ENCODE data around the gene APEX2. TPM values are rescaled to one million over a fixed set of nuclear protein-coding genes. Genes with fewer than 3 reads are reported as not detected.
"Not testable (repeated sequence)": the region's sequence is repeated elsewhere in the genome, so short reads cannot be mapped to it uniquely, and the experiment has no call there.

Gene APEX2
- total RNA-seq, 1 experiment from 2014 or later = 28.5 TPM

DNA sequence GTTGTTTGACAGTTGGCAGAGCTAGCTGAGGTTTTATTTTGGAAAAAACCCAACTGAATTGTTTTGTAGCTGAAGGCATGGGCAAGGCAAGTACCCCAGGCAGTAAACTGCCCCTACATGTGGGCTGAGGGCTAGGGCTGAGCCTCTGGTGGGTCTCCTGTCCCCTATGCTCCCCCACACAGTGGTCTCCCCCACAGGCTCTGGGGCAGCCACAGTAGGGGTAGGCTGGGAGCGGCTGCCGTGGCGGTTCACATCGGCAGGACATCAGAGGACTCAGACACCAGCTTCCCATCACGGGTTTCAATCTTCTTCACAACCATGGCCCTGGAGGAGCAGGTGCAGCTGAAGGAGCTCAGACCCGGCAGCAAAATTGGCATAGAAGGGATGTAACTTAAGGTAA is 41.4 kb downstream of the APEX2 start:
- Mint-ChIP-seq H3K36me3 (ENCODE audit: insufficient read depth in 1 of 3, low read depth in 3 of 3) (peaks cover 0 to 4% (median 0%) of the 10 kb centered on the region in 3 experiments; a peak in 4 of 7 replicates), H3K4me1 (no peaks in the 10 kb centered on the region), H3K4me3 (no peak overlapping the region), H3K27ac (no peak overlapping the region), H3K9me3 (peaks cover 60 to 66% of the 10 kb centered on the region in 2 experiments), H3K27me3 (ENCODE audit: low read depth) (no peaks in the 10 kb centered on the region; the same call in 1 of the 2 replicates)
- no peaks in the 10 kb centered on the region for H3K79me1 ChIP-seq (ENCODE audit: insufficient read depth, low read depth, low read length, poor library complexity, severe bottlenecking)
- no peak overlapping the region for H3K4me2 ChIP-seq (ENCODE audit: insufficient read depth, insufficient read length, low read length)
- no peak overlapping the region for H2BK15ac ChIP-seq (ENCODE audit: low read depth, low read length)
- no peak overlapping the region for H3K14ac ChIP-seq (ENCODE audit: insufficient read depth, low read length)
- H3K9ac ChIP-seq (ENCODE audit: extremely low read depth, insufficient read length, low read length) = no peak overlapping the region
- peaks cover 21% of the 10 kb centered on the region for H3K9me3 ChIP-seq (ENCODE audit: control insufficient read depth, low read depth, low read length)
- H4K91ac ChIP-seq (ENCODE audit: insufficient read length, low read depth, low read length) = no peak overlapping the region
- H3K27ac ChIP-seq (ENCODE audit: insufficient read length, low read depth, low read length) = no peak overlapping the region
- H3K4ac ChIP-seq (ENCODE audit: low read depth, low read length) = no peak overlapping the region
- no peak overlapping the region for H3K23ac ChIP-seq (ENCODE audit: insufficient read length, low read depth, low read length)
- no CpG with 5 or more reads among the region's 6 CpGs for WGBS (ENCODE audit: extremely low coverage, insufficient read length, low lambda C conversion rate)
- no peaks in the 10 kb centered on the region for H4K20me1 ChIP-seq (ENCODE audit: control insufficient read depth, insufficient read depth, insufficient read length)
- H3K56ac ChIP-seq (ENCODE audit: insufficient read length, low read depth, low read length) = no peak overlapping the region
- H3K27me3 ChIP-seq (ENCODE audit: insufficient read depth, low read length) = no peaks in the 10 kb centered on the region
- H3K4me1 ChIP-seq (ENCODE audit: insufficient read depth, low read length) = no peaks in the 10 kb centered on the region
- H3K18ac ChIP-seq (ENCODE audit: insufficient read length, low read depth, low read length) = no peak overlapping the region
- no peak overlapping the region for H2AK5ac ChIP-seq (ENCODE audit: insufficient read length, low read length)
- no peak overlapping the region for H4K8ac ChIP-seq (replicated peaks; ENCODE audit: insufficient read length, low read depth, low read length)
- no peak overlapping the region for H3T11ph ChIP-seq (ENCODE audit: low read length)
- H3K23me2 ChIP-seq (ENCODE audit: insufficient read length, low read depth, low read length, poor library complexity, severe bottlenecking) = no peaks in the 10 kb centered on the region
- H2BK12ac ChIP-seq (ENCODE audit: insufficient read length, low read depth, low read length) = no peak overlapping the region
- H2BK120ac ChIP-seq (ENCODE audit: low read depth, low read length, poor library complexity, severe bottlenecking) = no peak overlapping the region
- H2AFZ ChIP-seq (ENCODE audit: low read length) = no peak overlapping the region
- DNase-seq = no peak
- no peak overlapping the region for H2BK5ac ChIP-seq (ENCODE audit: insufficient read length, low read length)
- H2BK20ac ChIP-seq (ENCODE audit: low read depth, low read length, poor library complexity, severe bottlenecking) = no peak overlapping the region
- TF ChIP-seq, protein P1, sequence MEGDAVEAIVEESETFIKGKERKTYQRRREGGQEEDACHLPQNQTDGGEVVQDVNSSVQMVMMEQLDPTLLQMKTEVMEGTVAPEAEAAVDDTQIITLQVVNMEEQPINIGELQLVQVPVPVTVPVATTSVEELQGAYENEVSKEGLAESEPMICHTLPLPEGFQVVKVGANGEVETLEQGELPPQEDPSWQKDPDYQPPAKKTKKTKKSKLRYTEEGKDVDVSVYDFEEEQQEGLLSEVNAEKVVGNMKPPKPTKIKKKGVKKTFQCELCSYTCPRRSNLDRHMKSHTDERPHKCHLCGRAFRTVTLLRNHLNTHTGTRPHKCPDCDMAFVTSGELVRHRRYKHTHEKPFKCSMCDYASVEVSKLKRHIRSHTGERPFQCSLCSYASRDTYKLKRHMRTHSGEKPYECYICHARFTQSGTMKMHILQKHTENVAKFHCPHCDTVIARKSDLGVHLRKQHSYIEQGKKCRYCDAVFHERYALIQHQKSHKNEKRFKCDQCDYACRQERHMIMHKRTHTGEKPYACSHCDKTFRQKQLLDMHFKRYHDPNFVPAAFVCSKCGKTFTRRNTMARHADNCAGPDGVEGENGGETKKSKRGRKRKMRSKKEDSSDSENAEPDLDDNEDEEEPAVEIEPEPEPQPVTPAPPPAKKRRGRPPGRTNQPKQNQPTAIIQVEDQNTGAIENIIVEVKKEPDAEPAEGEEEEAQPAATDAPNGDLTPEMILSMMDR (conservative IDR thresholded peaks at IDR 0.05) = no peak
- H4K5ac ChIP-seq (ENCODE audit: insufficient read length, low read depth, low read length) = no peak overlapping the region
- H3K79me2 ChIP-seq (ENCODE audit: insufficient read depth, low read length) = no peaks in the 10 kb centered on the region

DNA sequence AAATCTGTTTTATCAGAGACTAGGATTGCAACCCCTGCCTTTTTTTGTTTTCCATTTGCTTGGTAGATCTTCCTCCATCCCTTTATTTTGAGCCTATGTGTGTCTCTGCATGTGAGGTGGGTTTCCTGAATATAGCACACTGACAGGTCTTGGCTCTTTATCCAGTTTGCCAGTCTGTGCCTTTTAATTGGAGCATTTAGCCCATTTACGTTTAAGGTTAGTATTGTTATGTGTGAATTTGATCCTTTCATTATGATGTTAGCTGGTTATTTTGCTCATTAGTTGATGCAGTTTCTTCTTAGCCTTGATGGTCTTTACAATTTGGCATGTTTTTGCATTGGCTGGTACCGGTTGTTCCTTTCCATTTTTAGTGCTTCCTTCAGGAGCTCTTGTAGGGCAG is 50.4 kb downstream of the APEX2 start:
- not testable (repeated sequence) for H3K79me1 ChIP-seq (ENCODE audit: insufficient read depth, low read depth, low read length, poor library complexity, severe bottlenecking); H3K27me3 Mint-ChIP-seq (ENCODE audit: low read depth); H3K4ac ChIP-seq (ENCODE audit: low read depth, low read length); H2AFZ ChIP-seq (ENCODE audit: low read length); H2BK20ac ChIP-seq (ENCODE audit: low read depth, low read length, poor library complexity, severe bottlenecking); H2BK5ac ChIP-seq (ENCODE audit: insufficient read length, low read length); H3K14ac ChIP-seq (ENCODE audit: insufficient read depth, low read length); H4K8ac ChIP-seq (replicated peaks; ENCODE audit: insufficient read length, low read depth, low read length); H2AK5ac ChIP-seq (ENCODE audit: insufficient read length, low read length); H4K91ac ChIP-seq (ENCODE audit: insufficient read length, low read depth, low read length); H3K79me2 ChIP-seq (ENCODE audit: insufficient read depth, low read length); H3K18ac ChIP-seq (ENCODE audit: insufficient read length, low read depth, low read length); H3K4me1 ChIP-seq (ENCODE audit: insufficient read depth, low read length); H3K23ac ChIP-seq (ENCODE audit: insufficient read length, low read depth, low read length); H4K5ac ChIP-seq (ENCODE audit: insufficient read length, low read depth, low read length); H3K56ac ChIP-seq (ENCODE audit: insufficient read length, low read depth, low read length); H3K9ac ChIP-seq (ENCODE audit: extremely low read depth, insufficient read length, low read length); DNase-seq; H3T11ph ChIP-seq (ENCODE audit: low read length); H3K23me2 ChIP-seq (ENCODE audit: insufficient read length, low read depth, low read length, poor library complexity, severe bottlenecking); H3K4me3 Mint-ChIP-seq; H2BK15ac ChIP-seq (ENCODE audit: low read depth, low read length); H2BK120ac ChIP-seq (ENCODE audit: low read depth, low read length, poor library complexity, severe bottlenecking); H3K27me3 ChIP-seq (ENCODE audit: insufficient read depth, low read length); H3K4me2 ChIP-seq (ENCODE audit: insufficient read depth, insufficient read length, low read length); H2BK12ac ChIP-seq (ENCODE audit: insufficient read length, low read depth, low read length); H3K36me3 Mint-ChIP-seq (ENCODE audit: insufficient read depth in 1 of 3, low read depth in 3 of 3); H3K4me1 Mint-ChIP-seq; H4K20me1 ChIP-seq (ENCODE audit: control insufficient read depth, insufficient read depth, insufficient read length); H3K27ac Mint-ChIP-seq; H3K27ac ChIP-seq (ENCODE audit: insufficient read length, low read depth, low read length)
- H3K9me3 ChIP-seq (ENCODE audit: control insufficient read depth, low read depth, low read length) = peaks cover 10% of the 10 kb centered on the region
- H3K9me3 Mint-ChIP-seq = peaks cover 66 to 69% of the 10 kb centered on the region in 2 experiments
- WGBS (ENCODE audit: extremely low coverage, insufficient read length, low lambda C conversion rate) = no CpG with 5 or more reads among the region's 2 CpGs
